ENCODE results near the gene SUN5.

- TF ChIP-seq CTCF (IDR thresholded peaks at IDR 0.05) (no peak), POLR2A (IDR thresholded peaks at IDR 0.05) (no peak)
Observed at GRCh38 chr20:33006776-33007375, 2.6 kb upstream of the SUN5 start.

Measured in uterus (tissue), 2 donors.